Activated CD4-positive, alpha-beta T cell treated with anti-CD3 and anti-CD28 coated beads, Interleukin-2, amount 50 U/mL, for 48 hours (primary cell): ENCODE data around the gene DGKE.

ENCODE experiments used
- DNase-seq, 2 experiments: peaks; one replicate each; pipeline ENCODE4 v3.0.0-alpha.2; 2020

DGKE gene

DNA sequence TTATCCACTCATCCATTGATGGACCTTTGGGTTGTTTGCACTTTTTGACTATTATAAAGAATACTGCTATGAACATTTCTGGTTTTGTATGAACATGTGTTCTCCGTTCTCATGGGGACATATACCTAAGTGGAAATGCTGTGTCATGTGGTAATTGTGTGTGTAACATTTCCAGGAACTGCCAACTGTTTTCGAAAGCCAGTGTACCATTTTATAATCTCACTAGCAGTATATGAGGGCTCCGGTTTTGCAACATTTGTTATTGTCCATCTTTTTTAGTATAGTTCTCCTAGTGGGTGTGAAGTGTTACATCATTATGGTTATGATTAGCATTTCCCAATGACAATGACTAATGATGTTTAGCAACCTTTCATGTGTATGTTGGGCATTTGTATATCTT is 85.0 kb downstream of the DGKE start:
- no peak for DNase-seq
